HEK293T (cell line): ENCODE results near the gene RASD1.

ENCODE experiments used
- CTCF ChIA-PET: fragments of 350-600 bp; formaldehyde crosslinking; extraction: SDS; loops from one replicate; lab custom pipeline; 2021; ENCODE audit warnings: antibody characterized with exemption, inconsistent platforms; lab: Yijun Ruan, JAX
- POLR2A ChIA-PET: fragments of 350-600 bp; formaldehyde crosslinking; extraction: SDS; loops from one replicate; lab custom pipeline; 2020; ENCODE audit warnings: antibody characterized with exemption, inconsistent platforms; lab: Yijun Ruan, JAX
- DNase-seq: peaks from one replicate; pipeline ENCODE4 v3.0.0; 2012; ENCODE audit warnings: mixed read lengths; ENCODE audit errors: extremely low spot score
- ARNT ChIP-seq: fragments of 450-650 bp; IDR thresholded peaks from 2 replicates; pipeline ENCODE4 v1.6.1; 2017; ENCODE audit warnings: mild to moderate bottlenecking
- BHLHE40 ChIP-seq: fragments of 450-650 bp; IDR thresholded peaks from 2 replicates; pipeline ENCODE4 v1.6.1; 2016; ENCODE audit warnings: mild to moderate bottlenecking, moderate library complexity, borderline replicate concordance
- CTBP1 ChIP-seq: fragments of 450-650 bp; IDR thresholded peaks from 2 replicates; pipeline ENCODE4 v1.6.1; 2016; ENCODE audit warnings: borderline replicate concordance
- ELF4 ChIP-seq: fragments of 450-650 bp; IDR thresholded peaks from 2 replicates; pipeline ENCODE4 v1.6.1; 2017; ENCODE audit warnings: antibody characterized with exemption
- FOXA1 ChIP-seq: fragments of 450-650 bp; IDR thresholded peaks from 2 replicates; pipeline ENCODE4 v1.6.1; 2016; ENCODE audit warnings: mild to moderate bottlenecking
- FOXK2 ChIP-seq: fragments of 450-650 bp; IDR thresholded peaks from 2 replicates; pipeline ENCODE4 v1.6.1; 2016; ENCODE audit warnings: mild to moderate bottlenecking
- FOXM1 ChIP-seq: fragments of 450-650 bp; IDR thresholded peaks from 2 replicates; pipeline ENCODE4 v1.6.1; 2017; ENCODE audit warnings: mild to moderate bottlenecking, borderline replicate concordance
- HDGF ChIP-seq: fragments of 450-650 bp; IDR thresholded peaks from 2 replicates; pipeline ENCODE4 v1.6.1; 2017; ENCODE audit warnings: antibody characterized with exemption, borderline replicate concordance
- L3MBTL2 ChIP-seq: fragments of 450-650 bp; conservative IDR thresholded peaks from 2 replicates; pipeline ENCODE4 v1.6.1; 2016; ENCODE audit warnings: mild to moderate bottlenecking
- LEF1 ChIP-seq: fragments of 450-650 bp; IDR thresholded peaks from 2 replicates; pipeline ENCODE4 v1.6.1; 2017; ENCODE audit warnings: mild to moderate bottlenecking, borderline replicate concordance
- NFRKB ChIP-seq: fragments of 450-650 bp; IDR thresholded peaks from 2 replicates; pipeline ENCODE4 v1.6.1; 2016; ENCODE audit warnings: mild to moderate bottlenecking, moderate library complexity
- PKNOX1 ChIP-seq: fragments of 450-650 bp; IDR thresholded peaks from 2 replicates; pipeline ENCODE4 v1.6.1; 2016
- SP1 ChIP-seq: fragments of 450-650 bp; IDR thresholded peaks from 2 replicates; pipeline ENCODE4 v1.6.1; 2017
- SUZ12 ChIP-seq: fragments of 450-650 bp; IDR thresholded peaks from 2 replicates; pipeline ENCODE4 v1.6.1; 2016; ENCODE audit warnings: mild to moderate bottlenecking
- TARDBP ChIP-seq: fragments of 450-650 bp; IDR thresholded peaks from 2 replicates; pipeline ENCODE4 v1.6.1; 2016
- ZNF384 ChIP-seq: fragments of 450-650 bp; IDR thresholded peaks from 2 replicates; pipeline ENCODE4 v1.6.1; 2016

RASD1 gene

GRCh38 chr17:17536702-17537101 lies 40.5 kb upstream of the RASD1 start:
- ChIA-PET CTCF (interaction anchor here (0.7 kb wide), 1 partner anchor 11 kb away, joined by 3 read pairs; no protein-coding TSS in a partner anchor), POLR2A (no interaction called here)
- no peak for DNase-seq
- TF ChIP-seq ZNF384 (no peak), ELF4 (no peak), PKNOX1 (no peak), LEF1 (no peak), L3MBTL2 (no peak), SUZ12 (no peak), ARNT (no peak), SP1 (no peak), FOXA1 (no peak), BHLHE40 (no peak), NFRKB (no peak), CTBP1 (no peak), FOXK2 (no peak), HDGF (no peak), FOXM1 (no peak), TARDBP (no peak)

- ChIA-PET POLR2A (no interaction called here), CTCF (interaction anchor here (0.7 kb wide), 1 partner anchor 11 kb away, joined by 3 read pairs; no protein-coding TSS in a partner anchor)
- no peak for TF ChIP-seq ZNF384
- no peak for TF ChIP-seq FOXM1
- no peak for TF ChIP-seq L3MBTL2
- no peak for TF ChIP-seq SP1
- TF ChIP-seq SUZ12: no peak
- no peak for TF ChIP-seq HDGF
- TF ChIP-seq CTBP1: no peak
- TF ChIP-seq ELF4: no peak
- TF ChIP-seq FOXK2: no peak
- no peak for TF ChIP-seq ARNT
- no peak for TF ChIP-seq BHLHE40
- no peak for TF ChIP-seq TARDBP
- TF ChIP-seq PKNOX1: no peak
- DNase-seq: no peak
These were observed 39.8 kb upstream of the RASD1 start for GRCh38 chr17:17535957-17536356.

GRCh38 chr17:17533901-17534441 lies 37.8 kb upstream of the RASD1 start:
- no peak for TF ChIP-seq BHLHE40
- TF ChIP-seq SP1: no peak
- no peak for TF ChIP-seq HDGF
- TF ChIP-seq PKNOX1: no peak
- no peak for TF ChIP-seq ELF4
- TF ChIP-seq SUZ12: no peak
- TF ChIP-seq ARNT: no peak
- no peak for TF ChIP-seq L3MBTL2
- no peak for TF ChIP-seq FOXM1
- no peak for TF ChIP-seq ZNF384
- no peak for TF ChIP-seq CTBP1
- ChIA-PET POLR2A (no interaction called here), CTCF (no interaction called here)
- no peak for DNase-seq

GRCh38 chr17:17532991-17533390 lies 36.8 kb upstream of the RASD1 start:
- DNase-seq: no peak
- ChIA-PET POLR2A (no interaction called here), CTCF (interaction anchor here (0.7 kb wide), 1 partner anchor 10 kb away, joined by 3 read pairs; no protein-coding TSS in a partner anchor)
- TF ChIP-seq CTBP1 (no peak), FOXK2 (no peak), HDGF (no peak), NFRKB (no peak), PKNOX1 (no peak), SUZ12 (no peak), BHLHE40 (no peak), SP1 (no peak), ELF4 (no peak), ZNF384 (no peak), LEF1 (no peak), TARDBP (no peak), L3MBTL2 (no peak), FOXM1 (no peak), FOXA1 (no peak)

GRCh38 chr17:17531156-17531555 lies 35.0 kb upstream of the RASD1 start:
- DNase-seq: no peak
- TF ChIP-seq FOXM1 (no peak), ARNT (no peak), ZNF384 (no peak), L3MBTL2 (no peak)
- ChIA-PET CTCF (no interaction called here), POLR2A (no interaction called here)
